RWPE1 (cell line): ENCODE measurements around the gene OR8G5.
"Not testable (repeated sequence)": the region's sequence is repeated elsewhere in the genome, so short reads cannot be mapped to it uniquely, and the experiment has no call there.

ENCODE experiments used
- CTCF ChIA-PET: fragments of 350-600 bp; sonication (Branson Sonifier 250); formaldehyde crosslinking; extraction: SDS; loops from one replicate; lab custom pipeline; 2021; lab: Yijun Ruan, JAX
- POLR2A ChIA-PET: fragments of 400-600 bp; formaldehyde crosslinking; extraction: SDS; loops from one replicate; lab custom pipeline; 2020; ENCODE audit warnings: antibody characterized with exemption; ENCODE audit not compliant: low non-redundant PET; lab: Yijun Ruan, JAX
- DNase-seq: peaks from one replicate; pipeline ENCODE4 v3.0.0; 2012; ENCODE audit warnings: low spot score
- H3K27ac ChIP-seq: fragments of 450-650 bp; 2 replicates; pipeline ENCODE4 v1.5.1; 2017
- TF ChIP-seq, protein P1 (sequence below): fragments of 450-650 bp; conservative IDR thresholded peaks from 2 replicates; pipeline ENCODE4 v1.5.1; 2017; ENCODE audit warnings: low read depth, mild to moderate bottlenecking

Gene OR8G5

DNA sequence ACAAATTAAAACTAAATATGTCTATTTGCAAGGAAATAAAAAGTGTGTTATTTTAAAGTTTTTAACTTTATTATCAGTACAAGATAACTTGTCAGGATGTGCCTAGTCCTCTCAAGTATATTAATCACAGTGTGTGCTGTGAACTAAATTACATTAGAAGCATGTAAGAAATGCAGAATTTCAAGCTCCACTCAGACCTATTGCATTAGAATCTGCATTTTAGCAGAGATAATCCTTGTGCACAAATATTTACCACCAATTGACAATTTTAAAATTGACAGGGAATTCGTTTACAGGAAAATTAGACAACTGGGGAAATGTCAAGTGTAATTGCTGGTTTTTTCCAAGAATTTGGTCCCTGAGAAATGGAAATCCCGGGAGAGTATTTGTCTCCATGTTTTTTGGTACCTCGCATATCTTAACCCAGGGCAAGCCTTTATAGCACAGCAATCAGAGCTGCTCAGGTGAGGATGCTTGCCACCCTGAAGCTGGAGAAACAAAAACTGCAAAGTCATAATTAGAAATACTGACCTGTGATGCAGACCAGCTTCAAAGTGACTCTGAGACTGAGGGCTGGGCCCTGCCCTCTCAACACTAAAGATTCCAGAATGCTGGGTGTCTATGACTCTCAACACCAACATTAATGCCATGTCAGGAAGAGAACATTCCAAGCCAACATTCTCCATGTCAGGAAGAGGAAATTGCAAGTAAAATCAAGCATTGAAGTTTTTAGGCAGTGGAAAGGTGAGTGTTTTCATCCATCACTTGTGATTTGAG lies 15.4 kb upstream of the OR8G5 start, which contains the start of gene OR8G1:
OR8G1 (plus strand) TSS at position 475 of the 777 bp plus-strand sequence. CDS start 8,581 bp downstream, outside the sequence.
- no peak for DNase-seq
- CTCF ChIA-PET, result no interaction called here
- no peak within 1 kb of the TSS for H3K27ac ChIP-seq
- POLR2A ChIA-PET, result no interaction called here
- TF ChIP-seq, protein P1, sequence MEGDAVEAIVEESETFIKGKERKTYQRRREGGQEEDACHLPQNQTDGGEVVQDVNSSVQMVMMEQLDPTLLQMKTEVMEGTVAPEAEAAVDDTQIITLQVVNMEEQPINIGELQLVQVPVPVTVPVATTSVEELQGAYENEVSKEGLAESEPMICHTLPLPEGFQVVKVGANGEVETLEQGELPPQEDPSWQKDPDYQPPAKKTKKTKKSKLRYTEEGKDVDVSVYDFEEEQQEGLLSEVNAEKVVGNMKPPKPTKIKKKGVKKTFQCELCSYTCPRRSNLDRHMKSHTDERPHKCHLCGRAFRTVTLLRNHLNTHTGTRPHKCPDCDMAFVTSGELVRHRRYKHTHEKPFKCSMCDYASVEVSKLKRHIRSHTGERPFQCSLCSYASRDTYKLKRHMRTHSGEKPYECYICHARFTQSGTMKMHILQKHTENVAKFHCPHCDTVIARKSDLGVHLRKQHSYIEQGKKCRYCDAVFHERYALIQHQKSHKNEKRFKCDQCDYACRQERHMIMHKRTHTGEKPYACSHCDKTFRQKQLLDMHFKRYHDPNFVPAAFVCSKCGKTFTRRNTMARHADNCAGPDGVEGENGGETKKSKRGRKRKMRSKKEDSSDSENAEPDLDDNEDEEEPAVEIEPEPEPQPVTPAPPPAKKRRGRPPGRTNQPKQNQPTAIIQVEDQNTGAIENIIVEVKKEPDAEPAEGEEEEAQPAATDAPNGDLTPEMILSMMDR, result no peak

DNA sequence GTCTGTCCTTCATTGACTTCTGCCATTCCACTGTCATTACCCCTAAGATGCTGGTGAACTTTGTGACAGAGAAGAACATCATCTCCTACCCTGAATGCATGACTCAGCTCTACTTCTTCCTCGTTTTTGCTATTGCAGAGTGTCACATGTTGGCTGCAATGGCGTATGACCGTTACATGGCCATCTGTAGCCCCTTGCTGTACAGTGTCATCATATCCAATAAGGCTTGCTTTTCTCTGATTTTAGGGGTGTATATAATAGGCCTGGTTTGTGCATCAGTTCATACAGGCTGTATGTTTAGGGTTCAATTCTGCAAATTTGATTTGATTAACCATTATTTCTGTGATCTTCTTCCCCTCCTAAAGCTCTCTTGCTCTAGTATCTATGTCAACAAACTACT lies 6.3 kb upstream of the OR8G5 start:
- POLR2A ChIA-PET, CTCF ChIA-PET, DNase-seq, H3K27ac ChIP-seq: not testable (repeated sequence)

DNA sequence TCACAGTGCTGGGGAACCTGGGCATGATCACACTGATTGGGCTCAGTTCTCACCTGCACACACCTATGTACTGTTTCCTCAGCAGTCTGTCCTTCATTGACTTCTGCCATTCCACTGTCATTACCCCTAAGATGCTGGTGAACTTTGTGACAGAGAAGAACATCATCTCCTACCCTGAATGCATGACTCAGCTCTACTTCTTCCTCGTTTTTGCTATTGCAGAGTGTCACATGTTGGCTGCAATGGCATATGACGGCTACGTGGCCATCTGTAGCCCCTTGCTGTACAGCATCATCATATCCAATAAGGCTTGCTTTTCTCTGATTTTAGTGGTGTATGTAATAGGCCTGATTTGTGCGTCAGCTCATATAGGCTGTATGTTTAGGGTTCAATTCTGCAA lies 8.9 kb downstream of the OR8G5 start:
- POLR2A ChIA-PET, CTCF ChIA-PET, H3K27ac ChIP-seq, DNase-seq: not testable (repeated sequence)

DNA sequence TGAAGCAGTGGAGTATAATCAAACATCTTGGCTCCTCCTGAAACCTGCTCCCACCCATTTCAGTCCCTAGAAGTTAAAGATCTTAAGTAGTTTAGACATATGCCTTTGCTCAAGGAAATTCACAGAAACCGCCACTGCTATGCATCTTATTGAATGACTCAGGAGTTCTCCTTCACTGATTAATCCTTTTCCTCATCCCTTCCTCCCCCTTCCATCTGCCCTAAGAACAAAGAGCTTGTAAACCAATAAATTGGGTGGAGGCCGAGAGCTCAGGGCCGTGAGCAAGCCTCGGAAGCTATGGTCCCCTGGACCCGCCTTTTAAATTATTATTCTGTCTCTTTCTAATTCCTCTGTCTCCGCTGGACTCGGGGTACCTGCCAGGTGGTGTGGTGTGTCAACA lies 14.7 kb downstream of the OR8G5 start:
- POLR2A ChIA-PET, DNase-seq, H3K27ac ChIP-seq, CTCF ChIA-PET: not testable (repeated sequence)

DNA sequence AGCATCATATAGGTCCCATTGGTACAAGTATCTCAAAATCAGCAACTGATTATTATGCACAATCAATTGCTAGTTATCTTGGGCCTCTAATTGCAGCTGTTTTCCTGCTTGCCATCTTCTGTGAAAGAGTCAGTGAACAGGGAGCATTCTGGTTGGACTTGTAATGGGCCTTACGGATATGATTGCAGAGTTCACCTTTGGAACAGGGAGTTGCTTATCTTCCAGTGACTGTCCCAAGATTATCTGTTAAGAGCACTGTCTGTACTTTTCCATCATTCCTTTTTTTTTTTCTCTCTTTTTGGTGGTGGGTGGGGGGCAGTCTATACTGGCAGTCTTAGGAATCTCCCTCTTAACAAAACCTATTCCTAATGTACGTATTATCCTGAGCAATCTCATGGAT lies 17.8 kb downstream of the OR8G5 start:
- ChIA-PET CTCF (interaction anchor here (0.7 kb wide), 1 partner anchor 377 kb away, joined by 3 read pairs; no protein-coding TSS in a partner anchor), POLR2A (no interaction called here)
- H3K27ac ChIP-seq, result no peak overlapping the region
- TF ChIP-seq, protein P1, result no peak
- no peak for DNase-seq

DNA sequence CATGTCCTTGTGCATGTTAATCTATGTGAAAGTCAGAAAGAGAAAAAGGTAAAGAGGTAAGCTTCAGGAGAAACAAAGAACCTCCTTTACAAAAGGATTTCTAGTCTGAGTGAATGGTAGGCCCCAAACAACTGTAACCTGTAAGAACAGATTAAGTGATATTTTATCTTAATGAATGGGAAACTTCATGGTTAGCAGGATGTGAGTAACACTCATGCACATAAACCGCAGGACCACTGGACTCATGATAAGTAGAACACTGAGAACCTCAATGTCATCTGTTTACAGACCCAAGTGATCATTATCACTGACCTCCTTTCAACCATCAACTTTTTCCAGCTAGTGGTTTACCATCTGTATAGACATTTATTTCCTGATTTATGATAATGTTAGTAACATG lies 19.9 kb downstream of the OR8G5 start:
- POLR2A ChIA-PET, result no interaction called here
- CTCF ChIA-PET, result no interaction called here
- no peak overlapping the region for H3K27ac ChIP-seq
- TF ChIP-seq, protein P1, result no peak
- DNase-seq, result no peak

DNA sequence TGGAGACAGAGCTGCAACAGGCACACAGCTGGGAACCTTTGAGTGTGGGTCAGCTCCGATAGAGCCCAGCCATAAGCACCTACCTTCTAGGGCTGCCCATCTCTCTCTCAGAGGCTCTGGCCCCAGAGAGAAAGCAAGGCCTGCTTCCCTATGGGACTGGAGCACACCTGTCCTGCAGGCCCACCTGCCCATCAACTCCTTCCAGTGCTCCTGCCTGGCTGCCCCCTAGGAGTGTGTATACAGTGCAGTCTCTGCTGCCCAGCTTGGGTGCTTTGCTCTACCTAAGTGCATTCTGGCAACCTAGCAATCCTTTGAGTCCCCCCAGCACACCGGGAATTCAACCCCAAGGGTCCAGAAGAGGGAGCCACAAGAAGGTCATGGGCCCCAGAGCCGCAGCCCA lies 21.0 kb downstream of the OR8G5 start:
- POLR2A ChIA-PET, result no interaction called here

DNA sequence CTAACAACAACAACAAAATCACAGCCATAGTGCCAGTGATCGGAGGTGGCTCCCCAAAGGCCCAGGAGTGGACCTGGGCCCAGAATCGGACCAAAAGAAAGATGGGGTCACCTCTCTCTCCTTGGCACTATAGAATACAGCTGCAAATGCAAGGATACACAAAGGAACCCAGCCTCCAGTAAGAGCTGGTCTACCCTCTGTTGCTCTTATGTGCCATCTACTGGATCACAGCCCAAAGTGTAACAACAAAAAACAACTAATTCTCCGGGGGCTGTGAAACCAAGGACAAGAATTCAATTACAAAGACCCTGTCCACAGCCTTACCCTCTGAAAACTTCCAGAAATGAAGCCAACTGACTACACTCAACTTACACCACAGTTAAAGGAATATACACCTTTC lies 21.6 kb downstream of the OR8G5 start:
- ChIA-PET CTCF (interaction anchor here (1.0 kb wide), 1 partner anchor 206 kb away, joined by 3 read pairs; no protein-coding TSS in a partner anchor), POLR2A (no interaction called here)
- TF ChIP-seq, protein P1, result no peak
- H3K27ac ChIP-seq, result no peak overlapping the region
- DNase-seq, result no peak

More for the DNA sequence above, 21.0 kb downstream of the OR8G5 start:
- CTCF ChIA-PET, result interaction anchor here (1.0 kb wide), 1 partner anchor 206 kb away, joined by 3 read pairs; no protein-coding TSS in a partner anchor
- TF ChIP-seq, protein P1, result no peak
- no peak overlapping the region for H3K27ac ChIP-seq
- DNase-seq, result no peak
